MG63 (cell line): Measurements from ENCODE around the gene PRKAG2. TPM values are rescaled to one million over a fixed set of nuclear protein-coding genes. Genes with fewer than 3 reads are reported as not detected.
A peak's percentile ranks its signal among the peaks of the same experiment; 100 is the strongest.

Experiments
- DNase-seq: peaks from one replicate; pipeline ENCODE4 v3.0.0-alpha.2; 2020
- H3K27me3 ChIP-seq: fragments of 250-450 bp; sonication (Bioruptor Pico); 2 replicates; pipeline ENCODE4 v1.5.1; 2020; ENCODE audit warnings: mild to moderate bottlenecking, moderate library complexity
- H3K36me3 ChIP-seq: fragments of 250-450 bp; sonication (Bioruptor Pico); 2 replicates; pipeline ENCODE4 v1.5.1; 2020; ENCODE audit warnings: mild to moderate bottlenecking, moderate library complexity
- H3K4me3 ChIP-seq: fragments of 250-450 bp; sonication (Bioruptor Pico); 2 replicates; pipeline ENCODE4 v1.5.1; 2020; ENCODE audit warnings: mild to moderate bottlenecking, moderate library complexity
- H3K9me3 ChIP-seq: fragments of 250-450 bp; sonication (Bioruptor Pico); 2 replicates; pipeline ENCODE4 v1.5.1; 2020; ENCODE audit warnings: mild to moderate bottlenecking, moderate library complexity
- total RNA-seq: library from RNA; depleted of rRNA; stranded (reverse); fragments of >200 nt; shearing (Covaris generic); gene quantifications from 2 replicates; pipeline ENCODE4 v1.2.3, GENCODE V29; 2014; ENCODE audit warnings: low replicate concordance

PRKAG2 gene
- total RNA-seq, 1 experiment from 2014 or later: 15.2 TPM

- Histone ChIP-seq H3K9me3 (no peaks in the 10 kb centered on the region), H3K4me3 (no peak overlapping the region), H3K27me3 (no peaks in the 10 kb centered on the region), H3K36me3 (no peaks in the 10 kb centered on the region)
- no peak for DNase-seq
Measured at GRCh38 chr7:151669762-151670161, 207.2 kb downstream of the PRKAG2 start.

GRCh38 chr7:151666886-151667285 lies 210.0 kb downstream of the PRKAG2 start:
- Histone ChIP-seq H3K27me3 (no peaks in the 10 kb centered on the region), H3K4me3 (no peak overlapping the region), H3K36me3 (no peaks in the 10 kb centered on the region), H3K9me3 (peaks cover 4% of the 10 kb centered on the region; the same call in 1 of the 2 replicates)
- no peak for DNase-seq

GRCh38 chr7:151665368-151665767 lies 211.5 kb downstream of the PRKAG2 start:
- Histone ChIP-seq H3K27me3 (no peaks in the 10 kb centered on the region), H3K4me3 (no peak overlapping the region), H3K36me3 (no peaks in the 10 kb centered on the region), H3K9me3 (peaks cover 4% of the 10 kb centered on the region; the same call in 1 of the 2 replicates)
- peak; percentile 56 for DNase-seq

GRCh38 chr7:151664268-151664667 lies 212.6 kb downstream of the PRKAG2 start:
- Histone ChIP-seq H3K36me3 (no peaks in the 10 kb centered on the region), H3K9me3 (peaks cover 4% of the 10 kb centered on the region; the same call in 1 of the 2 replicates), H3K4me3 (no peak overlapping the region), H3K27me3 (no peaks in the 10 kb centered on the region)
- DNase-seq: no peak

GRCh38 chr7:151663382-151664100 lies 213.4 kb downstream of the PRKAG2 start:
- Histone ChIP-seq H3K27me3 (no peaks in the 10 kb centered on the region), H3K36me3 (no peaks in the 10 kb centered on the region), H3K9me3 (peaks cover 4% of the 10 kb centered on the region; the same call in 1 of the 2 replicates), H3K4me3 (no peak overlapping the region)
- DNase-seq: no peak

GRCh38 chr7:151662251-151662826 lies 214.6 kb downstream of the PRKAG2 start:
- no peak for DNase-seq
- Histone ChIP-seq H3K27me3 (no peaks in the 10 kb centered on the region), H3K4me3 (no peak overlapping the region), H3K9me3 (peaks cover 4% of the 10 kb centered on the region; the same call in 1 of the 2 replicates), H3K36me3 (no peaks in the 10 kb centered on the region)

- no peaks in the 10 kb centered on the region for H3K27me3 ChIP-seq
- peaks cover 4% of the 10 kb centered on the region; the same call in 1 of the 2 replicates for H3K9me3 ChIP-seq
- H3K4me3 ChIP-seq: no peak overlapping the region
- DNase-seq: no peak
- H3K36me3 ChIP-seq: no peaks in the 10 kb centered on the region
Measured at GRCh38 chr7:151661587-151661986, 215.3 kb downstream of the PRKAG2 start.

GRCh38 chr7:151660141-151660540 lies 216.8 kb downstream of the PRKAG2 start:
- DNase-seq: no peak
- Histone ChIP-seq H3K4me3 (no peak overlapping the region), H3K27me3 (no peaks in the 10 kb centered on the region), H3K9me3 (peaks cover 4% of the 10 kb centered on the region; the same call in 1 of the 2 replicates), H3K36me3 (no peaks in the 10 kb centered on the region)

- Histone ChIP-seq H3K4me3 (no peak overlapping the region), H3K27me3 (no peaks in the 10 kb centered on the region), H3K36me3 (no peaks in the 10 kb centered on the region), H3K9me3 (peaks cover 4% of the 10 kb centered on the region; the same call in 1 of the 2 replicates)
- DNase-seq: no peak
Measured at GRCh38 chr7:151659219-151659618, 217.7 kb downstream of the PRKAG2 start.

GRCh38 chr7:151658778-151659177 lies 218.1 kb downstream of the PRKAG2 start:
- DNase-seq: no peak
- Histone ChIP-seq H3K27me3 (no peaks in the 10 kb centered on the region), H3K36me3 (no peaks in the 10 kb centered on the region), H3K4me3 (no peak overlapping the region), H3K9me3 (0 out of 2 replicates have a peak, but pooled peaks cover under 1% of the 10 kb centered on the region)

GRCh38 chr7:151657173-151657572 lies 219.7 kb downstream of the PRKAG2 start:
- DNase-seq: peak; percentile 60
- Histone ChIP-seq H3K27me3 (no peaks in the 10 kb centered on the region), H3K4me3 (no peak overlapping the region), H3K36me3 (no peaks in the 10 kb centered on the region), H3K9me3 (no peaks in the 10 kb centered on the region)

- DNase-seq: no peak
- no peaks in the 10 kb centered on the region for H3K27me3 ChIP-seq
Measured at GRCh38 chr7:151655555-151655954, 221.4 kb downstream of the PRKAG2 start.

GRCh38 chr7:151652111-151652510 lies 224.8 kb downstream of the PRKAG2 start:
- no peaks in the 10 kb centered on the region for H3K27me3 ChIP-seq
- H3K36me3 ChIP-seq: no peaks in the 10 kb centered on the region
- no peak overlapping the region for H3K4me3 ChIP-seq

More at GRCh38 chr7:151655555-151655954, 221.4 kb downstream of the PRKAG2 start:
- Histone ChIP-seq H3K9me3 (no peaks in the 10 kb centered on the region), H3K4me3 (no peak overlapping the region), H3K36me3 (no peaks in the 10 kb centered on the region)

GRCh38 chr7:151650161-151650560 lies 226.8 kb downstream of the PRKAG2 start:
- Histone ChIP-seq H3K9me3 (peaks cover 2% of the 10 kb centered on the region; the same call in 1 of the 2 replicates), H3K36me3 (no peaks in the 10 kb centered on the region), H3K4me3 (no peak overlapping the region), H3K27me3 (no peaks in the 10 kb centered on the region)
- DNase-seq: no peak

More at GRCh38 chr7:151652111-151652510, 224.8 kb downstream of the PRKAG2 start:
- DNase-seq: no peak
- H3K9me3 ChIP-seq: no peaks in the 10 kb centered on the region

GRCh38 chr7:151648429-151648828 lies 228.5 kb downstream of the PRKAG2 start:
- Histone ChIP-seq H3K9me3 (peaks cover 2% of the 10 kb centered on the region; the same call in 1 of the 2 replicates), H3K4me3 (no peak overlapping the region), H3K27me3 (no peaks in the 10 kb centered on the region), H3K36me3 (no peaks in the 10 kb centered on the region)
- no peak for DNase-seq

- H3K36me3 ChIP-seq: no peaks in the 10 kb centered on the region
- H3K27me3 ChIP-seq: no peaks in the 10 kb centered on the region
- no peak overlapping the region for H3K4me3 ChIP-seq
- H3K9me3 ChIP-seq: peaks cover 2% of the 10 kb centered on the region; the same call in 1 of the 2 replicates
- DNase-seq: no peak
Measured at GRCh38 chr7:151647874-151648273, 229.0 kb downstream of the PRKAG2 start.

- H3K27me3 ChIP-seq: no peaks in the 10 kb centered on the region
- H3K4me3 ChIP-seq: no peak overlapping the region
- no peaks in the 10 kb centered on the region for H3K36me3 ChIP-seq
- peaks cover 2% of the 10 kb centered on the region; the same call in 1 of the 2 replicates for H3K9me3 ChIP-seq
- no peak for DNase-seq
Measured at GRCh38 chr7:151647006-151647405, 229.9 kb downstream of the PRKAG2 start.
